SU-DHL-6 (cell line): ENCODE measurements around the gene CEP128.

Source experiments
- CTCF ChIP-seq: fragments of 200-600 bp; sonication (generic); IDR thresholded peaks from one replicate; pipeline ENCODE4 v1.5.1; 2017; ENCODE audit warnings: antibody characterized with exemption, mild to moderate bottlenecking, low read length, moderate library complexity; ENCODE audit not compliant: insufficient read depth, poor library complexity, severe bottlenecking
- EZH2phosphoT487 ChIP-seq: fragments of 200-600 bp; sonication (generic), shearing (Covaris generic); conservative IDR thresholded peaks from 2 replicates; pipeline ENCODE4 v1.6.1; 2018; ENCODE audit warnings: mild to moderate bottlenecking, antibody characterized with exemption, low read length, moderate library complexity, mixed read lengths

DNA sequence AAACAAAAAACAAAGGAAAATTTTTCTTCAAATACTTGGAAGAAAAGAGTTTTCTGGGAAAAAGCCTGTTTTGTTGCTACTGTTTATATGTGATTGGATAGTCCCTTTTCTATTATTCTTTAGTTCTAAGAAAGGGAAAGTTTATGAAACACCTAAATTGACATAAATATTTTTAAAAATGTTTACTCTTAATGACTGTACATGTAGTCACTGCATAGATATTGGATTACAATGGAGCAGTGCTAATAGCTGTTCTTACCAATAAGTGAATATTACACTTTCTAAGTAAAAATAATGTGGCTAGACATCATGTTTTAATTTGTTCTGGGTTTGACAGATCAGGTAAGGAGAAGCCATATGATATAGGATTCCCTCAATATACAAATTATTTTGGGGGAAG, 377.5 kb downstream of the CEP128 start:
- TF ChIP-seq EZH2phosphoT487 (no peak), CTCF (no peak)
